Prostate gland (tissue), 2 donors: ENCODE measurements around the gene ANTKMT. TPM values are rescaled to one million over a fixed set of nuclear protein-coding genes. Genes with fewer than 3 reads are reported as not detected.

Experiments
- DNase-seq: peaks from one replicate; pipeline ENCODE4 v3.0.0-alpha.2; 2019; ENCODE audit warnings: low spot score
- H3K27ac ChIP-seq, 2 donors: fragments of 200-600 bp; sonication (generic); 2 replicates each; pipeline ENCODE4 v1.5.1; 2017 to 2019
- H3K27me3 ChIP-seq: fragments of 200-600 bp; sonication (generic); replicated peaks from 2 replicates; pipeline ENCODE4 v1.5.1; 2019; ENCODE audit not compliant: insufficient read depth
- H3K36me3 ChIP-seq, 2 donors: fragments of 200-600 bp; sonication (generic); 1 replicate in 1 of 2; 2 replicates in 1 of 2; pipeline versions ENCODE4 v1.5.1 to v1.8.1; 2017 to 2019
- H3K4me1 ChIP-seq: fragments of 200-600 bp; sonication (generic); replicated peaks from 2 replicates; pipeline ENCODE4 v1.5.1; 2019
- H3K4me3 ChIP-seq, 2 donors: fragments of 200-600 bp; sonication (generic); 2 replicates each; pipeline ENCODE4 v1.5.1; 2017 to 2019
- H3K9me3 ChIP-seq: fragments of 200-600 bp; sonication (generic); 2 replicates; pipeline ENCODE4 v1.5.1; 2017
- CTCF ChIP-seq, 4 experiments: fragments of 200-600 bp in 2 of 4; fragments of 450-650 bp in 2 of 4; sonication (generic) in 2 of 4; IDR thresholded peaks; 1 replicate in 3 of 4; 2 replicates in 1 of 4; pipeline ENCODE4 v1.5.1; 2016 to 2019; ENCODE audit warnings: antibody characterized with exemption in 4 of 4, mild to moderate bottlenecking in 2 of 4, moderate library complexity in 2 of 4
- POLR2A ChIP-seq: fragments of 450-650 bp; IDR thresholded peaks from one replicate; pipeline ENCODE4 v1.6.1; 2016; ENCODE audit warnings: antibody characterized with exemption, mild to moderate bottlenecking
- POLR2AphosphoS5 ChIP-seq: sonication (generic); formaldehyde crosslinking; IDR thresholded peaks from one replicate; pipeline ENCODE4 v1.6.1; 2017; ENCODE audit warnings: antibody characterized with exemption
- WGBS: methylation state at CpG from one replicate; pipeline ENCODE4 v1.1.5; 2018; 5-methylcytosine and 5-hydroxymethylcytosine counted together
- intact Hi-C: fragments of 100-400 bp; cut with DNase I; formaldehyde crosslinking; loops from one replicate; pipeline ENCODE4 v1.14.2; 2022
- total RNA-seq, 2 donors: library from RNA; depleted of rRNA; stranded (reverse); fragments of >200 nt; gene quantifications; one replicate each; pipeline ENCODE4 v1.1.0, GENCODE V29; 2016

Gene ANTKMT
- total RNA-seq, 2 donors from 2014 or later = 55.3 to 73.1 TPM

GRCh38 chr16:705431-706188, 15.3 kb upstream of the ANTKMT start, which contains the start of gene FBXL16:
Gene FBXL16 (minus strand): TSS chr16:705801. CDS start chr16:697405, 8,396 bp downstream.
- no peak for DNase-seq
- Histone ChIP-seq H3K36me3 (no peaks in the 10 kb centered on the region), H3K9me3 (no peaks in the 10 kb centered on the region), H3K27ac (no peak within 1 kb of the TSS), H3K4me1 (no peaks in the 10 kb centered on the region), H3K27me3 (peaks cover 30% of the 10 kb centered on the region), H3K4me3 (peak within 1 kb of the TSS; percentile 8 to 39)
- WGBS = 4% methylated on average over 24 of the region's 115 CpGs
- intact Hi-C loops = no loop called here
- TF ChIP-seq CTCF (IDR thresholded peaks at IDR 0.05) (no peak), POLR2A (no peak), POLR2AphosphoS5 (no peak)

GRCh38 chr16:706189-707061, 14.5 kb upstream of the ANTKMT start:
- peaks cover 27% of the 10 kb centered on the region for H3K27me3 ChIP-seq
- H3K27ac ChIP-seq = no peak overlapping the region
- no peaks in the 10 kb centered on the region for H3K36me3 ChIP-seq
- 3% methylated on average over 47 of the region's 49 CpGs for WGBS
- H3K9me3 ChIP-seq = no peaks in the 10 kb centered on the region
- no peak for DNase-seq
- TF ChIP-seq CTCF (IDR thresholded peaks at IDR 0.05) (no peak), POLR2A (no peak), POLR2AphosphoS5 (no peak)
- no peak overlapping the region for H3K4me3 ChIP-seq
- H3K4me1 ChIP-seq = no peaks in the 10 kb centered on the region
- intact Hi-C loops = no loop called here

- Histone ChIP-seq H3K27me3 (peaks cover 22% of the 10 kb centered on the region), H3K4me3 (no peak overlapping the region), H3K27ac (no peak overlapping the region), H3K36me3 (no peaks in the 10 kb centered on the region), H3K9me3 (no peaks in the 10 kb centered on the region), H3K4me1 (no peaks in the 10 kb centered on the region)
- 26% methylated on average over 14 of the region's 14 CpGs for WGBS
- intact Hi-C loops = no loop called here
- TF ChIP-seq CTCF (IDR thresholded peaks at IDR 0.05) (no peak), POLR2A (no peak), POLR2AphosphoS5 (no peak)
- DNase-seq = no peak
Observed at GRCh38 chr16:707062-707538, 13.8 kb upstream of the ANTKMT start.

GRCh38 chr16:708019-708418, 12.9 kb upstream of the ANTKMT start:
- no peaks in the 10 kb centered on the region for H3K9me3 ChIP-seq
- TF ChIP-seq POLR2AphosphoS5 (no peak), POLR2A (no peak), CTCF (IDR thresholded peaks at IDR 0.05) (no peak)
- peaks cover 22% of the 10 kb centered on the region for H3K27me3 ChIP-seq
- no peak overlapping the region for H3K4me3 ChIP-seq
- H3K4me1 ChIP-seq = no peaks in the 10 kb centered on the region
- H3K27ac ChIP-seq = no peak overlapping the region
- no peak for DNase-seq
- H3K36me3 ChIP-seq = no peaks in the 10 kb centered on the region
- 58% methylated on average over 3 of the region's 3 CpGs for WGBS
- intact Hi-C loops = no loop called here
